Activated T-cell treated with anti-CD3 and anti-CD28 coated beads for 1 hour (primary cell): ENCODE results near the gene SKA2.
A peak's percentile ranks its signal among the peaks of the same experiment; 100 is the strongest.
"Not testable (repeated sequence)": the region's sequence is repeated elsewhere in the genome, so short reads cannot be mapped to it uniquely, and the experiment has no call there.

Experiments
- DNase-seq: peaks from one replicate; pipeline ENCODE4 v3.0.0-alpha.2; 2020; ENCODE audit warnings: low read depth

Gene SKA2, protein sequence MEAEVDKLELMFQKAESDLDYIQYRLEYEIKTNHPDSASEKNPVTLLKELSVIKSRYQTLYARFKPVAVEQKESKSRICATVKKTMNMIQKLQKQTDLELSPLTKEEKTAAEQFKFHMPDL

DNA sequence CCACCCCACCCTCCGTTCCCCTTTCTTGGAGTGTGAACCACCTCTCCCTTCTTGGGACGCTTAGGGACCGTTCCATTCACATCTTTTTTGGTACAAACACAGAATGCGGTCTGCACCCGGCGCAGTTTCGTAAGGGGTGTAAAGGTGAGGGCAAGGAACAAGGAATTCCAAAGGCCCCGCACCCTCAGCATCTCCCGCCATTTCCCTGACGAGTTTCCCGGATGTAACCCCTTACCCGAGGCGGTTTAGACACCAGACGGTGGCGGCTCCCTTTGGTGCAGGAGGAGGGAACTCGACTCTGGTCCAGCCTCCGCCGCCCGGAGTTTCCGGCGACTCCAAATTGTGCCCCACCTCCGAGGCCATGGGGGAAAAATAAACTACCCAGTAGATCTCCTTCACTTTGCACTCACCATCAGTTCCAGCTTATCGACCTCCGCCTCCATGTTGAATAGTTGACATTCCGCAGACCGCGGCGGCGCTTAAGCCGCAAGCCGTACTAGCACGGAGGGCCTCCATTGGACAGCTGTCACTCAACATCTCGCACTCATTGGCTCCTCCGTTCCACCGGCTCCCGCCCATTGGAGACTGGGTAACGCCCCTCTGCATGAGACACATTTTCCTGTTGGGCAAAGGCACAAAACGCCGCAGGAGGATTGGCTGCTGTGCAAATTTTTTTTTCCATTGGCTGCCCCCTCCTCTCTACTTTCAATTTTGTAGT, at the start of gene SKA2:
SKA2 (minus strand) TSS at position 466 of the 718 bp plus-strand sequence; CDS start at position 443, 23 bp downstream.
- peak; percentile 92 for DNase-seq

DNA sequence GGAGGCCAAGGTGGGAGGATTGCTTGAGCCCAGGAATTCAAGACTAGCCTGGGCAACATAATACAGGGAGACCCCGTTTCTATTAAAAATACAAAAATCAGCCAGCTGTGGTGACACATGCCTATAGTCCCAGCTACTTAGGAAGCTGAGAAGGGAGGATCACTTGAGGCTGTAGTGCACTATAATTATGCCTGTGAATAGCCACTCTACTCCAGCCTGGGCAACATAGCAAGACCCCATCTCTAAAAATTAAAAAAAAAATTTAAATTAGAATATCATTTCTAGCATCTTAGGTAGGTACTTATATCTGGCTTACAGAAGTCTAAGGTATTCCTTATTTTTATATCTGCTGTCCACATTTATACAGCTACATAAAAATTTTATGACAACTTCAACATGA, 47.3 kb upstream of the SKA2 start:
- DNase-seq, result no peak

DNA sequence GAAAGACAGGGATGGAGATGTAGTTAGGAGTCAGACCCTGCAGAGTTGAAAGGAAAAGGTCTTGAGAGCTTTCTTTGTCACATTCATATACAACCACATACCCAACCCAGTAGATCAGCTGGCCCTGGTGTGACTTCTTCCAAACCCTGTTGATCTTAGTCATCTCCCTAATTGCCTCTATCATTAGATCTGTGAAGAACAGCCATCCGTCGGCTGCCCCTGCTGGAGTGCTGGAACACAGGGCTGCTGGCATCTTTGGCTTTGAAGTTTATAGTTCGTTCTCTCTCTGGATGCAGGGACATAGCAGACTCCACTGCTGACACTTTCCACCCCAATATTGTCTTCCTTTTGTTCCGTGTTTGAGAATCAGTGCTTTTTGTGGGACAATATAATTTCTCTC, 44.4 kb upstream of the SKA2 start:
- DNase-seq, result no peak

DNA sequence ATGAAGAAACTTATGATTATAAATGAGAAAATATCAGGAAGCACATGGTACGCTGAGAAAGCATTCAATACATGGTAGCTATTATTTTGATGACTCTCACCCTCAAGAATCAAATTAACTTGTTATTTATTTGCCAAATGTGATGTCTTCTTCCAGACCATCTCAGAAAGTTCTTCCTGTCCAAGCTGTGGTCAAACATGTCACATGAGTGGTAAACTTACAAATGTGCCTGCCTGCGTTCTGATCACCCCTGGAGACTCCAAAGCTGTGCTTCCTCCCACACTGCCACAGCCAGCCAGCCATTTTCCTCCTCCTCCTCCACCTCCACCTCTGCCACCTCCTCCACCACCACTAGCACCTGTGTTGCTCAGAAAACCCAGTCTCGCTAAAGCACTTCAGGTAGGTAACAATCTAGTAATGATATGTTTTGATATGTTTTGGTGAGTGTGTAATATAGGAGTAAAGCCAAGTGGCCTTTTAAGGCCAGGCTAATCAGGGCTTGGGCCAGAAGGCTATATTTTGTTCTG, 38.4 kb upstream of the SKA2 start:
- no peak for DNase-seq

DNA sequence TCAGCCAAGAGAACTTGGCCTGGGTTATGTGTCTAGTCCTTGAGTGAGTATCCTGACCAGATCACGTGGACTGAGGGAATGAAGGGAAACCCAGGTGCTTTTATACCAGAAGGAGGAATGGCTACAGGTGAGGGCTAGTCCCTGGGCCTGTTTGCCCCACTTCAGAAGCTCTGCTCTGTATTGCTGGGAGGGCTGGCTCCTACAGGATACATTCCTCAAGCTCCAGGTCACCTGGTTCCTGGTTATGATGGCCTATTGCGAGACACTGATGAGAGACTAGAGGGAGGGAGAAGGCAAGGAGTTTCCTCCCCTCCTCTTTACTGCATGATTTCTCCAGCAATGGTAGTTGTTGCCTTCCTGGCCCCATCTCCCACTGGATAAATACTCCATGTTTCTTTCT, 35.8 kb upstream of the SKA2 start:
- no peak for DNase-seq

DNA sequence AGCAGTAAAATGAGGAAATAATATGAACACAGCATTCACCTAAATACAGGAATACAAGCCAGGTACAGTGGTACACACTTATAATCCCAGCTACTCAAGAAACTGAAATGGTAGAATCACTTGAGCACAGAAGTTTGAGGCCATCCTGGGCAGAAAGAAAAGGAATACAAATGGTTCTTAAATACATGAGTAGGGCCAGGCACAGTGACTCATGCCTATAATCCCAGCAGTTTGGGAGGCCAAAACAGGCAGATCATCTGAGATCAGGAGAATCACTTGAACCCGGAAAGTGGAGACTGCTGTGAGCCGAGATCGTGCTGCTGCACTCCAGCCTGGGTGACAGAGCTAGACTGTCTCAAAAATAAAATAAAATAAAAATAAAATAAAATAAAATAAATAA, 31.9 kb upstream of the SKA2 start:
- DNase-seq, result no peak

DNA sequence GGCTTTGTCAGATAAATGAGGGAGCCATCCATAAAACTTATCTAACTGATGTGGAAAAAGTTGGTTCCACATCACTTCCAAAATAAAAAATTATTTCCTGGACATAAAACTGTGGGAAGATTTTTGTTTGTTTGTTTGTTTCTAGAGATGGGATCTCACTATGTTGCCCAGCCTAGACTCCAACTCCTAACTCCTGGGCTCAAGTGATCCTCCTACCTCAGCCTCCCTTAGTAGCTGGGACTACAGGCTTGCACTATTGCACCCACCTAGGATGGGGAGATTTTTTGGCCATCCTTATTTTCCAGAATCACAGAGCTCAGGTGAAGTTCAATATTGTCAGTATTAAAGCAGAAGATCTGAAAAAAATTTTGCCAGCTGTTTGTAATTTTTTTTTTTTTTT, 31.0 kb upstream of the SKA2 start:
- no peak for DNase-seq

DNA sequence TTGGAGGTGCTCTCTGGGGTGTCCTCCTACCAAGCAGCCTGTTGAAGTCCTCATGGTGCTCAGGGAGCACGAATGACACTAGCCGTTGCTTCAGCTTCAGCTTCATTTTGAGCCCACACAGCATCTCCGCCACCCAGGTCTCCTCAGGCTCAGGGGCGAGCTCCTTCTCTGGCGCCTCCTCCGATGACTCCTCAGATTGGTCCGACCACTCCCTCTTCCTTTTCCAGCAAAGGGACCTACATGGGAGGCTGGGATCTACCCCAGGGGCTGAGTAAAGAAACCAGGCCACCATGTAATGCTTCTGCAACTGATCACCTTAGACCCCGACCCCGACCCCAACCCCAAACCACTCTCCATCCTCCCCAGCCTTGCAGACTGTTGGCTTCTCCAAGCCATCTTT, 26.5 kb upstream of the SKA2 start:
- DNase-seq, result no peak

DNA sequence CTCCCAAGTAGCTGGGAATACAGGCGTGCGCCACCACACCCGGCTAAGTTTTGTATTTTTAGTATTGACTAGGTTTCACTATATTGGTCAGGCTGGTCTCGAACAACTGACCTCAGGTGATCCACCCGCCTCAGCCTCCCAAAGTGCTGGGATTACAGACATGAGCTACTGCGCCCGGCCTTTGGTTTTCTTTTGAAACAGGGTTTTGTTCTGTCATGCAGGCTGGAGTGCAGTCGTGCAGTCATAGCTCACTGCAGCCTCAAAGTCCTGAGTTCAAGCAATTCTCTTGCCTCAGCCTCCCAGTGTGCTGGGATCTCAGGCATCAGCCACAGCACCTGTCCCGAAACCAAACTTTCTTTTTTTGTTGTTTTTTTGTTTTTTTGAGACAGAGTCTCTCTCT, 25.6 kb upstream of the SKA2 start:
- no peak for DNase-seq

DNA sequence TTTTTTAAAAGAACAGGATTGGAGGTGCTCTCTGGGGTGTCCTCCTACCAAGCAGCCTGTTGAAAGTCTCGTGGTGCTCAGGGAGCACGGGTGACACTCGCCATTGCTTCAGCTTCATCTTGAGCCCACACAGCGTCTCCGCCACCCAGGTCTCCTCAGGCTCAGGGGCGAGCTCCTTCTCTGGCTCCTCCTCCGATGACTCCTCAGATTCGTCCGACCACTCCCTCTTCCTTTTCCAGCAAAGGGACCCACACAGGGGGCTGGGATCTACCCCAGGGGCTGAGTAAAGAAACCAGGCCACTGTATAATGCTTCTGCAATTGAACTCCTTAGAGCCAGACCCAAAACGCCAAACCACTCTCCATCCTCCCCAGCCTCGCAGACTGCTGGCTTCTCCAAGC, 24.6 kb upstream of the SKA2 start:
- not testable (repeated sequence) for DNase-seq

DNA sequence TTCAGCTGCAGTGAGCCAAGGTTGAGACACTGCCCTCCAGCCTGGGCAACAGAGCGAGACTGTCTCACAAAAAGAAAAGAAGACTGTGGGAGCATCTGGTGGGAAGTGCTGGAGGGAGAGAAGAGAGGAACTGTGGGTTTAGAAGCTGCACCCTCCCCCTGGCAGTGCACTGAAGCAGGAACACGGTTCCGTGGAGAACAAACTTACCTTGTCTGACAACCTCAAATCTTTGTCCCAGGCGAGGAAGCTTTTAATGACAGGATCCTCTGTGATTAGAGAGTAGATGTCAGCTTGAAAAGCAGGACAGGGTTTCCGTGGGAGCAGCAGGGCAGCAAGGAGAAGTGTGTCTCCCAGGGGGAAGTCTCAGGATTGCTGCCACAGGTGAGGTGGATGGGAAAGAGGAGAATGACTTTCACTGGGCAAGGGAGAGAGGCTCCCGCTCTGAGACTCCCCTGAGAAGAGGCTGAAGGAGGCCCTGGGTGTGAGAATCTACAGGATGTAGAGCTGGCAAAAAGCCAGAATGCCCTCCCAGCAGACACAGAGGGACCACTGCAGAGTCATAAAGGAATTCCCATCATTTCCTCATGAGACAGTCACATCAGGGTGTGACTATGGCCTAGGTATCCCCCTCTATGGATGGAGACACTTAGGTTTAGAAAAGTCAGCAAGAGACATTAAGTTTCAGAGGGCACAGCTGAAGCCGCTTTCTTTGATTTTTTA, 23.4 kb upstream of the SKA2 start:
- DNase-seq, result no peak

DNA sequence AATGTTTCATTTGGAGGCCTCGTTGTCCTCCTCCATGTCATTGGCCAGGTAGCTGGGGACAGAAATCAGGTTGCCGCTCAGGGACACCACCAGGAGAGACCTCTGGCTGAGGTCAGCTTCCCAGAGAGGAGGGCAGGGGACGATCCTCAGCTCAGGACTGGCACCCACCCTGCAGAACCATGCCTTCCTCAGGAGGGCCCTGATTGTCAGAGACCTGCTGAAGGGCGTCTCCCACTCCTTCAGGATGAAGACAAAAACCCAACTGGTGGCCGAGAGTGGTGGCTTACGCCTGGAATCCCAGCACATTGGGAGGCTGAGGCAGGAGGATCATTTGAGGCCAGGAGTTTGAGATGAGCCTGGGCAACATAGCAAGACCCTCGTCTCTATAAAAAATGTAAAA, 20.1 kb upstream of the SKA2 start:
- DNase-seq, result no peak

DNA sequence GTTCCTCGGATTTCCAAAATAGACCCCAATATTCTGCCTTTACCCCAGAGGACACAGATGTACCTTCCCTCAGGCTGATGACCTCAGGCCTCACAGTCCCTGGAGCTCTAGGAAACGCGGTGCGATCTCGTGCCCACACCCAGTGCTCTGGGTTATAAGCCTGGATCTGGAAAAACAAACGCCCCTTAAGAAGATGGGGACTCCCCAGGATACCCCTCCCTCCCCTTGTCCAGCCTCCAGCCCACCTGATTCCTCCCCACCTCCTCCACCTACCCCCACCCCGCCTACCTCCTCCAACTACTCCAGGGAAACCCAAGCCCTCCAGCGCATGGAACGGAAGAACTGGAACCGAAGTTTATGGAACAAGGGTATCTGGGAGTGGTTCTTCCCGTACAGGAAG, 19.7 kb upstream of the SKA2 start:
- DNase-seq, result no peak

DNA sequence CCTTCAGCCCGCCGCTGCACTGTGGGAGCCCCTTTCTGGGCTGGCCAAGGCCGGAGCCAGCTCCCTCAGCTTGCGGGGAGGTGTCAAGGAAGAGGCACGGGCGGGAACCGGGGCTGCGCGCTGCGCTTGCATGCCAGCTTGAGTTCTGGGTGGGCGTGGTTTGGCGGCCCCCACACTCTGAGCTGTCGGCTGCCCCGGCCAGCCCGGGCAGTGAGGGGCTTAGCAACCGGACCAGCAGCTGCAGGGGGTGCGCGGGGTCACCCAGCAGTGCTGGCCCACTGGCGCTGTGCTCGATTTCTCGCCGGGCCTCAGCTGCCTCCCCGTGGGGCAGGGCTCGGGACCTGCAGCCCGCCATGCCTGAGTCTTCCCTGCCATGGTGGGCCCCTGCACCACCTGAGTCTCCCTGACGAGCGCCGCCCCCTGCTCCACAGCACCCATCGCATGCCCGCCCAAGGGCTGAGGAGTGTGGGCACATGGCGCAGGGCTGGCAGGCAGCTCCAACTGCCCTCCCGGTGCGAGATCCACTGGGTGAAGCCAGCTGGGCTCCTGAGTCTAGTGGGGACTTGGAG, 17.5 kb upstream of the SKA2 start:
- no peak for DNase-seq

DNA sequence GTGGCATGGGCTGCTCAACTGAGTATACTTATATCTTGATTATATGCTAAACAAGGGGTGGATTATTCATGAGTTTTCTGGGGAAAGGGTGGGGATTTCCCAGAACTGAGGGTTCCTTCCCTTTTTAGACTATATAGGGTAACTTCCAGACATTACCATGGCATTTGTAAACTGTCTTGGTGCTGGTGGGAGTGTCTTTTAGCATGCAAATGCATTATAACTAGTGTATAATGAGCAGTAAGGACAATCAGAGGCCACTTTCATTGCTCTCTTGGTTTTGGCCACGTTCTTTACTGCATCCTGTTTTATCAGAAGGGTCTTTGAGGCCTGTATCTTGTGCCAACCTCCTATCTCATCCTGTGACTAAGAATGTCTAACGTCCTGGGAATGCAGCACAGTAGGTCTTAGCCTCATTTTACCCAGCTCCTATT, 12.6 kb upstream of the SKA2 start:
- DNase-seq, result no peak

DNA sequence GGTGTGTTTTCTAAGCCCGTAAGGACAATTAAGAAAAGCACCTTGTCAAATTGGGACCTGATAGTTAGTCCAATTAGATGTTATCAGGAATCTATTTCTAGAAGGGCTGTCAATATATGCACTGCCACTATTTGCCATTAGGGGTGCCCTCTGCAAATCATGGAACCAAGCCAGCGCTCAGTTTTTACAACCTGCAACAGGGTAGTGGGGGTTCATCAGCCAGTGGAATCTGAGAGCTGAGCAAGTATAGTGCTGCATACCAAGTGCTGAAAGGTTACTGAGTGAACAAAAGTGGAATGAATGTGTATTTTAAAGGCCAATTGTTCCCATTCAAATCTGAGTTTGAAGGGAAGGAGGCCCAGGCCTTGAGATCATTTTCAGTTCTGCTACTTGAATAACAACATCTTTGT, 11.0 kb upstream of the SKA2 start:
- DNase-seq, result peak; percentile 16

DNA sequence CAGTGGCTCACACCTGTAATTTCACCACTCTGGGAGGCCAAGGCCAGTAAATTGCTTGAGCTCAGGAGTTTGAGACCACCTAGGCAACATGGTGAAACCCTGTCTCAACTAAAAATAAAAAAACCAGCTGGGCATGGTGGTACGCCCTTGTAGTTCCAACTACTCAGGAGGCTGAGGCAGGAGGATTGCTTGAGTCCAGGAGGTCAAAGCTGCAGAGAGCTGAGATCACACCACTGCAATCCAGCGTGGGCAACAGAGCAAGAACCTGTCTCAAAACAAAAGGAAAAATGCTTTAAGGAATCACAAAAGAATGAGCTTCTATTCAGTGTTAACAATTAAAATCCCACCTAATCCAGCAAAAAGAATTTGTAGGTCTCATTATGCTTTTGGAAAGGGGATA, 6.5 kb upstream of the SKA2 start:
- no peak for DNase-seq

DNA sequence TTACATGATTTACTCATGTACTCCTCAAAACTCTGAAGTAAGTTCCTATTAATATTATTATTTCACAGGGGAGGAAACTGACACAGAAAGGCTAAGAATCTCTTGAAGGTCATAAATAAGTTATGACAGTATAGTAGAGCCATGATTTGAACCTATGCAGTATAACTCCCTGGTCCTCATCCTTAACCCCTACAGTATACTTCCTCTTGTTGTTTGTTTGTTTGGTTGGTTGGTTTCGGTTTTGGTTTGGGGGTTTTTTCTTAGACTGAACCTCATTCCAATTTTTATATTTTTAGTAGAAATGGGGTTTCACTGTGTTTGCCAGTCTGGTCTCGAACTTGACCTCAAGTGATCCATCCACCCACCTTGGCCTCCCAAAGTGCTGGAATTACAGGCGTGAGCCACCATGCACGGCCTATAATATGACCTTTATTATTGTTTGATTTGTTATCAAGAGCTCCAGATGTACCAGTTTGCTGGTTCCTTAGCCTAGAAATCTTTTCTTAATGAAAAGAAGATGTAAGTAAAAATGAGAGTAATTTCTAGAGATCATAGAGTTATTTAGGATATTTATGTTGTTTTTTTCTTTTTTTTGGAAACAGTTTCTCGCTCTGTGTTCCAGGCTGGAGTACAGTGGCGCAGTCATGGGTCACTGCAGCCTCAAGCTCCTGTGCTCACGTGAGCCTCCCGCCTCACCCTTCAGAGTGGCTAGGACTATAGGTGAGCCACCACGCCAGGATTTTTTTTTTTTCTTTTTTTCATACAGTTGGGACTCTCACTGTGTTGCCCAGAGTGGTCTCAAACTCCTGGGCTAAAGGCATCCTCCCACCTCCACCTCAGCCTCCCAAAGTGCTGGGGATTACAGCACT, 5.4 kb upstream of the SKA2 start:
- DNase-seq, result no peak

DNA sequence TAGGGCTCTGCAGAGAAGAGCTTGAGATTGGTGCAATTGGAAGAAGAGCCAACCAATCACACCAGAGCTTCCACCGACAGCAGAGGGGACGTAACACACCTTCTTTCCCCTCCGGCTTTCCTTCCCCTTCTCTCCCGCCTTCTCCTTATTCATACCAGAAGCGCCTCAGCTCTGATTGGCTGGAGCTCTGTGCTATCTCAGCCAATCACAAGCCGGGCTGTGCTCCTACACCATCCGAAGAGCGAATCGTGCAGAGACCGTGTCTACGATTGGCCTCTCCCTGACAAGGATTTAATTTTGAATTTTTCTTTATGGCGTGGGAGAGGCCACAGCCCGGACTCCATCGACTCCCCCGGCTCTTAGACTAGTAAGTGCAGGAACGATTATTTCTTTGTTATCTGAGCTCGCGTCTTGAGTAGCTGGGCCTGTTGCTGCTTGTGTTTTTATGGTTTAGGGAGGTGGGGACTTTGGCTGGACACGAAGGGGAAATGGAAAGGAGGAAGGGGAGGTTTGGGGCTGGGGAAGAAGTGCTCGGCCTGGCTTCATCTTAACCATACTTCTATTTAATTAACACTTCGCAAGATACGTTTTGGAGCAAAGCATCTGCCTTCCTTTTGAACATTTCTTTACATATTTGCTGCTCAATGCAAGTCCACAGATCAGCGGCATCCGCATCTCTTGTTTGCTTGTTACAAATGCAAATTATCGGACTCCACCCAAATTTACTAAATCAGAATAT, 622 bp upstream of the SKA2 start, which contains the start of gene PRR11:
PRR11 (plus strand) TSS at position 308 of the 739 bp plus-strand sequence. CDS start 14,007 bp downstream, outside the sequence.
- peak; percentile 76 for DNase-seq

DNA sequence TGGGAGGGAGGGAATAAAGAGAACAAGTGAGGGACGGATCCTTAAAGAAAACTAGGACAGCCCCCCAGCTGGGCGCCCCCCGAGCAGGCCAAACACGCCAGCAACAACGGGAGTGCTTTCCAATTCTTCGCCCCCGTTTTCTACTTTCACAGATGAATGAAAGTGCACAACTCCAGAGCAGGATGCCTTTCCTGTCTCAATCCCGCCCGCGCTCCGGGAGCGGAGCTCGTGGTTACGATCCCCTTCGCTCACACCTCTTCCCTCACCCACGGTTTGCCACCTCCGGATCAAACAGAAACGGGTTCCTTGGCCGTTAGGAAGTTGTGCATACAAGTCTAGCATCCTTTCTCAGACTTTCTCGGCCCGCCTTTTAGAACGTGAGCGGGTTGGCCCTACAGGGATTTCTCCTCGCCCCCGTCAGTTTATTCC, 680 bp downstream of the SKA2 start:
- no peak for DNase-seq

DNA sequence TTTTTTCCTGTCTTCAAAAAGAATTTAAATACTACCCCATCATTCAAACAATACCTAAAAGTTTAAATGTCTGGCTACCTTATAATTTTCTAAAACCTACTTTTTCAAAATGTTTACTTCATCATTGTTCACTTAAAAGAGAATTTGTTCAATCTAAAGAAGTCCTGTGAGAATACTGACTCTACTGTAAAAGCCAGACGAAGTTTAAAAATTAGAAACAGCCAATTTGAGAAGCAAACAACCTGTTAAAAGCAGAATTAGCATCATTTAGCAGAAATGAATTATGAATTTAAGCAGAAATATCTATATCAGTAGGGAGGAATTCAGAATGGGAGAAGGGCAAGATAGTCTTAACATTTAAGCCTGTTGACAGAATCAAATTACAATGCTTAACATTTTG, 2.1 kb downstream of the SKA2 start:
- DNase-seq, result no peak
